CD4-positive, alpha-beta T cell treated with Interleukin-17A for 4 hours (primary cell): ENCODE measurements around the gene PDZD8.

Experiments used
- DNase-seq: peaks from one replicate; pipeline ENCODE4 v3.0.0-alpha.2; 2020; ENCODE audit warnings: mixed read lengths

PDZD8 gene

GRCh38 chr10:117275121-117275520, 100.1 kb downstream of the PDZD8 start:
- DNase-seq: no peak

DNA sequence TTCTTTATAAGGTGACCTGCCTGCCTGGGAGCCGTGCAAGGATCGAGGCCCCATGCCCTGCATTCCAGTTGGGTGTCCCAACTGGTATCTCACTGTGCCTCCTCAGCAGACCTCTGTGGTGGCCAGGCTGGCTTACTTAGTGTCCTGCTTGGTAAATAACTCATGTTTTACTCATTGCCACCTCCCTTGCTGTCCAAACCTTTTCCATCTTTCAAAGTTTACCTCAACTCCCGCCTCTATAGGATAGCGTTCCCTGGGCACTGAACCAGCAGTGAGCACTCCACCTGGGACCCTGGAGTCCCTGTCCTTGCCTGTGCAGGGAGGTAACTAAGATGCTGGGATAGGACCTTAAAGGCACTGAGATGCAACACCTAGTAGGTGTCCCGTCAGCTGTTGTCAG, 100.7 kb downstream of the PDZD8 start:
- DNase-seq: no peak

DNA sequence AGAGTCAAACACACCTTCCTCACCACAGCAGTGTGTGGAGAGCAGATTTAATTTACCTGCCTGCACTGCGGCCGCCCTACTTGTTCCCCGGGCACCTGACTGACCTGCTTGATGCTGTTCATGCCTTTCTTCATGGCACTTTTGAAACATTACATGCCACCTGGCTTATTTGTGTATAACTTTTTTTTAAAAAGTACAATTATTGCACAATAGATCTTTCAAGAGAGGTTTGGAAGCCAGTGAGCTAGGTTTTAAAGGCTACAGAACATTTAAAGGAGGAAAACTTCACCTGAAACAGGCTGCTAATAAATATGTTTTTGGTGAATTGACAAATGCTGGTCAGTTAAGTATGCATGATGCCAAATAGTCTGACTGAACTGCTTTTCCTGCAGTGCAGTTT, 101.3 kb downstream of the PDZD8 start:
- DNase-seq: no peak

GRCh38 chr10:117272195-117273076, 102.8 kb downstream of the PDZD8 start:
- no peak for DNase-seq

DNA sequence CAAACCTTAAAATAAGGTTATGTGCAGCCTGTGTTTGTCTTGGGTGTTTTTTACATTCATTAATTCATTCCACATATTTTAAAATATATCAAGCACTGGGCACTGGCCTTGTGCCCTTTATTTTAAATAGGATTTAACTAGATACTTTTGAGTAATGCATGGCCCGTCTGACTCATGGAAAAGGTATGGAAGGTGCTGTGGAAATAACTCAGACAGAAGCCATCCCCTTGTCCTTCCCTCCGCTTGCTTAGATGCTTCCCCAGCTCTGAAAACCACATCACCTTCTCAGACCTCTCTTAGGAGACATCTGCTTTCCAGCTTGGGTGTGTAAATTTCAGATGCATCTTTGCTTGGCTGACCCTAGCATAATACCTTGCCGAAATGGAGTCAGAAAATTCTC, 103.8 kb downstream of the PDZD8 start:
- DNase-seq: no peak

DNA sequence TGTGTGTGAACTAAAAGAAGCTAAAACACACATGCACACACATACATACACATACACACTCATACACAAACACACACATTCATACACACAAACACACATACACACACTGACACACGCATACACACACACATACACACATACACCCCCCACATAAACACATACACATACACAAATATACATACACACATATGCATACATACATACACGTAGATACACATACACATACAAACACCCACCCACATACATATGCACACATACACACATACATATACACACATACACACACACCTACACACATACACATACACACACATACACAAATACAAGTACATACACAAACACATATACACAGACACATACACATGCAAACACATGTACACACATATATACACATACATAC, 106.3 kb downstream of the PDZD8 start:
- DNase-seq: no peak

GRCh38 chr10:117268258-117268657, 107.0 kb downstream of the PDZD8 start:
- no peak for DNase-seq

DNA sequence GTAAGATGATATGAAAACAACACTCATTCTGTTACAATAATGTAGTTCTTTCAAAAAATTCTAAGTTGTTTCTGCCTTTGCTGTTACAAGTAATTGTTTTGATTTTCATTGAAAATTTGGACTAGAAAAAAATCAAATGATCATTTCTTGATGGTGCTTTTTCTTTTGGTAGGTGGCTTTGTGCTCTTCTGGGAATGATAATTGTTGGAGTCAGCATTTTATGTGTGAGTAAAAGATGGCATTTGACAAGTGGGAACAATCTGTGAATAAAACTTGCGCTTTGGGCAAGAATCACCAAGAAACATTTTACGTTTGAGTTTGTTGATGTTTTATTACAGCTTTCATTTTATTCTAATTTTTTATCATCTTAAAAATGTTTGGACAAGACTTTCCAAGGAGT, 108.4 kb downstream of the PDZD8 start:
- no peak for DNase-seq

- DNase-seq: no peak
Measured at GRCh38 chr10:117266400-117266799, 108.8 kb downstream of the PDZD8 start.

DNA sequence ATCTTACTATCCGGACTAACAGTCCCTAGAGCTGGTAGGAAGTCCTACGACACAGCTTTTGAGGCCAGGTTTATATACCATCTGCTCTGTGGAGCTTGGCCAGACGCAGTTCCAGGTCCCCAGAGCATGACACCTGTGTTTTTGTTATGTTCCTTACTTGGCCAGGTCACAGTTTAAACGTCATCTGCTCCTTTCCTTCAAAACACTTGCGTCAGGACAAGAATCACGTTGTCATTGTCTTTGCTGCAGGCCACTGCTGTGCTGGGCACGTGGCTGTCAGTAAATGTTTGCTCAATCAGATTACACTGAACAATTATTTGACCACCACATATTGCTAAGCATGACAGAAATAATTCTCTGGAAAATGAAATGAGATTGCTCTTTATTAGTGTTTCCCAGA, 110.5 kb downstream of the PDZD8 start:
- no peak for DNase-seq

GRCh38 chr10:117262903-117263293, 112.3 kb downstream of the PDZD8 start:
- DNase-seq: no peak

DNA sequence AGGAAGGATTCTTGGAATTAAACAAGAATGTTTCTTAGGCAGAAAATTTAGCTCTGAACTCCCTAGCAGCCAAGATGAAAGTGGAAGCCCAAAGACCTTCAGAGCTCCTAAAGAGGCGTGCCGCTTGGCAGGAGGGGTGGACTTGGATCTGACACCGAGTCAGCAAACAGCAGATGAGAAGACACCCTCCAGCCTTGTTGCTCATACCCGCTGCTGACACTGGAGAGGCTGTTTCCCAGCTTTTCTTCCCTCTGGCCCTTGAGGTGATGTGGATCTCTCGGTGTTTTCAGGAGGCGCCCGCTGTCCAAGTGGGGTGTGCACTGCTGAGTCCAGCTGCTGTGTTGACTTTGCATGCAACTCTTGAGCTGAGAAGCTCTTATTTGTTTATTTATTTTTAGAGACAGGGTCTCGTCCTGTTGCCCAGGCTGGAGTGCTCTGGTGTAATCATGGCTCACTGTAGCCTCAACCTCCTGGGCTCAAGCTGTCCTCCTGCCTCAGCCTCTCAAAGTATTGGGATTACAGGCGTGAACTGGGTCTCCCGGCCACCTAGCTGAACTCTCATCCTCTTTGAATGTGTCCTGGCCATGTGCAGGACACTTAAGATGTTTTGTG, 112.8 kb downstream of the PDZD8 start:
- no peak for DNase-seq

- no peak for DNase-seq
Measured at GRCh38 chr10:117261501-117261900, 113.7 kb downstream of the PDZD8 start.

DNA sequence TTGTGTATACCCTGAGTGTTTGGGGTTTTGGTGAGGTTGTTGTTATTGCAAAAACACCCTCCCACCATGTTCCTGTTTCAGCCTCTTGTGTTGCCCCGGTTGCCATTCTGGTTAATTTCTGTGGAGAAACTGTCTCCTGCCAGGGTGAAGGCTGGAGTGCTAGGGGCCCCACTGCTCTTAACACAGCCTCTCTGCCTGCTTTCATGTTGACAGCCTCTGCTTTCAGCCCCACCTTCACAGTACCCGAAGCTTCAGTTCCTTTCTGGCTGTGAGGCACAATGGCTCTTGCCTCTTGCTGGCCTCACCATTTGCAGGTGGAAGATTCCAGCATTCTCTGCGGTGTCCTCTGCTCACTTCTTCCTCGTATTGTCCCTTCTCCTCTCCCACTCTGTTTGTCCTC, 115.2 kb downstream of the PDZD8 start:
- no peak for DNase-seq

DNA sequence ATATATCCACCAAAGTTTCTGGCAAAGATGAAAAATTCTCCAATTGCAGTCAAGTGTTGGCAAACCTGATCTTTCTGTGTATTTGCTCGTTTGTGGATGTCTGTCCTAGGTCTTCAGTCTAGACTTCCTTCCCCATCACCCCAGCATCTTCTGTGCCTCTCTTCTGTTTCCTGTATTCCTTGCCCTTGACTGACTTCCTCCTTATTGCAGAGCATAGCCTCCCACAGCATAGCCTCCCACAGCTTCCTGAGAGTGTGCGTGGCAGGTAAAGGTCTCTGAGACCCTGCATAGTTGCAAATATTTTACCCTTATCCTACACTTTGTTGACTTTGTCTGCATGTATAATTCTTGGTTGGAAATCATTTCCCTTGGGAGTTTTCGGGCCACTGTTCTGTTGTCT, 116.0 kb downstream of the PDZD8 start:
- no peak for DNase-seq

- no peak for DNase-seq
Measured at GRCh38 chr10:117257721-117258120, 117.5 kb downstream of the PDZD8 start.

DNA sequence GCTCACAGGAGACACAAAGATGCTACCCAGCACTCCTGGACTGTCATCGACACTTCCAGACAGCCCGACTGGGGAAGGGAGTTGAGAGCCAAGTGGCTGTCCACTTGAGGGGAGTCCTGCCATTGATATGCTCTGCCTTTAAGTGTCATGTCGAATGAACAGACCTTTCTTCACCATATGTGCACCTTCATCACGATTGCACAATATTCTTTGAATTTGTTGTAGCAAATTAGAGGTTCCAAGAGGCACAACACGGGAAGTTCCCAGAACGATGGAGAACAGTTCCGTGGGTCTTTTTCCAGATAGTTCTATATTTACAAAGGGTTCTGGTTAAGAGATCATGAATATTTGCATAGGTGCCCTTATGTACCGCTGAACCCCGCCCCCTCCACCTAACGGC, 118.3 kb downstream of the PDZD8 start:
- DNase-seq: no peak

DNA sequence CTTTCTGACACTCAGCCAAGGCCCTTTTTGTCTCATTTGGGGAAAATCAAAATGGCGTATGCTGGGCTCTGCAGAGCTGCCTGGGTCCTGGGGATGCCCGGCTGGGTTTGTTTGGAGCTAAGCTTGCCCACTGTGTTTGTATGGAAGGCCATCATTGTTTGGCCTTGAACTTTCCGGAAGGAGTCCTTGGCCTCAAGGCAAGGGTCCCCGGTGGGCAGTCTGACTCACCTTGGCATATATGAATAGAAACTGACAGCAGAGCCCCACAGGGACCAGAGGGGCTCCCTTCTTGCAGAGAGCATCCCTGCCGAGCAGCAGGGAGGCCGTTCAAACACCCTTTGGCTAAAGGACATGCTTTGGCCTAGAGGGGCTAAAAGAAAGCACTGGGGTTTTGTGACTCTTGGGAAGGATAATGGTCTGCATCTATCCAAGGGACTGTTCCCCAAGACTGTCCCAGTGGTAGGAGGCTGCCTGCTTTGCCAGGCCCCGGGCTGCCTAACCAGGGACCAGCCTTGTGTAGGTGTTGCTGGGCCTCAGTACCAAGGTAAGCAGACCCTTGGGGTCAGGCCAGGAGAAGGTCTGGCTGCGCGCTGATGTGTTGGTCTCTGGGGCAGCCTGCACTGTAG, 119.3 kb downstream of the PDZD8 start:
- DNase-seq: no peak

DNA sequence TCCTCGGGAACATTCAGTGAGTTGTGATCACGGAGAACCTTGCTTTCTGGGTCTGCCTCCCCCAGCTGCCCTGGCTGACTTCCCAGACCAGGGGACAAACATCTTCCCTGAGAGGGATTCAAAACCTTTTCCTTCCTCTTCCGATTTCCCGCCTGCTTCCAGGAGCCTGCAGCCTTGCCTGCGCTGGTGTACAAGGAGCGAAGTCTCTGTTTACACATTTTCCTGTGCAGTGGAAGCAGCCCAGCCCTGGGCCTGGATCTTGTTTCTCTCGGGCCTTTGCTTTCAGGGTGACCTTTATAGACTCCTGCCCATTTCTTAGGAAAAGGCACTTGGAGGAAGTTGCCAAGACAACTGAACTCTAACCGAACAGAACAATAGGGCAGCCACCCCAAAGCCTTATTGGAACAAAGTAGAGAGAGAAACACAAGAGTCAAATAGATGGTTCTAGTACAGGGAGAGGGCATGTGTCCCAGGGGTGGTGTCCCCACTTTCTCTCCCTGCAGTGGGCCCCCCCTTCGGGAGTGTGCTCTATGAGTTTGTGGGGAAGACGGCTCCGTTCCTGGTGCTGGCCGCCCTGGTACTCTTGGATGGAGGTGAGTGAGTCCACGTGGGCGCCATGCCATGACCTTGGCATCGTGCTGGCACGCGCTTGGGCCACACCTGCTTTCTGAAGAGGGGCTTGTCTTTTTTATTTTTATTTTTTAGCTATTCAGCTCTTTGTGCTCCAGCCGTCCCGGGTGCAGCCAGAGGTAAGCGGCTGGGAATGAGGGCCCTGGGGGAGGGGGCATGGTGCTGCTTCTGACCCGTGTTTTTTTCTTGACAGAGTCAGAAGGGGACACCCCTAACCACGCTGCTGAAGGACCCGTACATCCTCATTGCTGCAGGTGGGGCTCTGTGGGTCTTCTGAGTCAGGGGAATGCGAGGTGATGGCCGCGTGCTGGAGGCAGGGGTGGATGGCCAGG, 120.2 kb downstream of the PDZD8 start:
- DNase-seq: no peak

DNA sequence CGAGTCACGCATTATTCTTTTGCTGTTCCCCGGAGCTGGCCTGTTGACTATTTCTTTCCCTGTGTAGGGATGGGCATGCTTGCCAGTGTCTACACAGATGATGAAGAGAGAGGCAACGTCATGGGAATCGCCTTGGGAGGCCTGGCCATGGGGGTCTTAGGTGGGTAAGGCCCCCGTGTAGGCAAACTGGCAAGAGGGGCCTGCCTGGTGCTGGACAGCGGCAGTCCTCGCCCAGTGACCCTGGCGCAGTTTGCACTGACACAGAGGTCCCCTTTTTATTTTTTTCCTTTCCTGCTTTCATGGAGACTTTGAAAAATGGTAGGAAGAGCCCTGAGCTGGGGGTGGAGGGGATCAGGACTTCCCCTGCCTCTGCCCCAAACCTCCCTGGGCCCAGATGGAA, 120.9 kb downstream of the PDZD8 start:
- DNase-seq: no peak

- no peak for DNase-seq
Measured at GRCh38 chr10:117253908-117254307, 121.3 kb downstream of the PDZD8 start.

- no peak for DNase-seq
Measured at GRCh38 chr10:117250411-117250810, 124.8 kb downstream of the PDZD8 start.

DNA sequence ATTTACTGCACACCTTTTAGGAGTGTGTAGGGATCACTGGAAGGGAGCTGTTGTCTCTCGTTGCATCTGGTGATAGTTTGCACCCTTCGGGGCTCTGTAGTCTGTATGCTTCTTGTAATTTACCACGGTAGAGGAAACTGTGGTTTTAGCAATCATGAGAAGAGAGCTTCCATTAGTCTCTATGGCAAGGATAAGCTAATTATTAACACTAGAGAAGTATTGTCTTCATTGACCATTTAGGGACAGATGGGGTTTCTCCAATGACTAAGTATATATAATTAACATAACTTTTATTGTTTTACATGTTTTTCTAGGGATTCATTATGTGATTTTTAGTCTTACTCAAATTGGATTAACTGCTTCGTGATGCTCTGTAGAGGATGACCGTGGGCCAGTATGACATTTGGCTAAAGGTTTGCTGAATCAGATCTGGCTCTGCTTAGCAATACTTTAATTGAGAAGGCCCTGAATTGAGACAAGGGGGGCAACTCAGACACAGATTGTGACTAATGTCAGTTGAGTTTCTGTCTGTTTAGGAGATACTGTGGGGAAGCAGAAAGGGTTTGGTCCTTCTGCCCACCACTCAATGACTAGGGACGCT, 125.6 kb downstream of the PDZD8 start:
- no peak for DNase-seq
